ENCODE results near the gene OSTM1.

GRCh38 chr6:108009894-108010293 is 64.6 kb downstream of the OSTM1 start:
- TF ChIP-seq, protein P1, sequence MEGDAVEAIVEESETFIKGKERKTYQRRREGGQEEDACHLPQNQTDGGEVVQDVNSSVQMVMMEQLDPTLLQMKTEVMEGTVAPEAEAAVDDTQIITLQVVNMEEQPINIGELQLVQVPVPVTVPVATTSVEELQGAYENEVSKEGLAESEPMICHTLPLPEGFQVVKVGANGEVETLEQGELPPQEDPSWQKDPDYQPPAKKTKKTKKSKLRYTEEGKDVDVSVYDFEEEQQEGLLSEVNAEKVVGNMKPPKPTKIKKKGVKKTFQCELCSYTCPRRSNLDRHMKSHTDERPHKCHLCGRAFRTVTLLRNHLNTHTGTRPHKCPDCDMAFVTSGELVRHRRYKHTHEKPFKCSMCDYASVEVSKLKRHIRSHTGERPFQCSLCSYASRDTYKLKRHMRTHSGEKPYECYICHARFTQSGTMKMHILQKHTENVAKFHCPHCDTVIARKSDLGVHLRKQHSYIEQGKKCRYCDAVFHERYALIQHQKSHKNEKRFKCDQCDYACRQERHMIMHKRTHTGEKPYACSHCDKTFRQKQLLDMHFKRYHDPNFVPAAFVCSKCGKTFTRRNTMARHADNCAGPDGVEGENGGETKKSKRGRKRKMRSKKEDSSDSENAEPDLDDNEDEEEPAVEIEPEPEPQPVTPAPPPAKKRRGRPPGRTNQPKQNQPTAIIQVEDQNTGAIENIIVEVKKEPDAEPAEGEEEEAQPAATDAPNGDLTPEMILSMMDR (IDR thresholded peaks at IDR 0.05; ENCODE audit: low read depth, low read length), result no peak
- TF ChIP-seq POLR2A (IDR thresholded peaks at IDR 0.05; ENCODE audit: extremely low read depth, insufficient read length) (no peak), MYC (IDR thresholded peaks at IDR 0.05; ENCODE audit: low read depth, low read length) (no peak)
- TF ChIP-seq, protein P2, sequence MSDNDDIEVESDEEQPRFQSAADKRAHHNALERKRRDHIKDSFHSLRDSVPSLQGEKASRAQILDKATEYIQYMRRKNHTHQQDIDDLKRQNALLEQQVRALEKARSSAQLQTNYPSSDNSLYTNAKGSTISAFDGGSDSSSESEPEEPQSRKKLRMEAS (IDR thresholded peaks at IDR 0.05; ENCODE audit: low read depth, low read length), result no peak
